Stomach smooth muscle (tissue), 2 donors: ENCODE data around the gene MDM4.
"Not testable (repeated sequence)": the region's sequence is repeated elsewhere in the genome, so short reads cannot be mapped to it uniquely, and the experiment has no call there.

Source experiments
- H3K27ac ChIP-seq: one replicate; pipeline ENCODE4 v1.7.0; 2013; ENCODE audit warnings: mild to moderate bottlenecking, low read length, inconsistent platforms
- H3K27me3 ChIP-seq, 2 donors: one replicate each; pipeline ENCODE4 v1.7.0; 2013; ENCODE audit warnings: low read length in 2 of 2; ENCODE audit not compliant: insufficient read depth in 2 of 2, control insufficient read depth in 1 of 2
- H3K36me3 ChIP-seq, 2 donors: one replicate each; pipeline ENCODE4 v1.7.0; 2013; ENCODE audit warnings: low read length in 2 of 2; ENCODE audit not compliant: control insufficient read depth in 2 of 2, insufficient read depth in 2 of 2
- H3K4me1 ChIP-seq: one replicate; pipeline ENCODE4 v1.7.0; 2013; ENCODE audit warnings: low read length; ENCODE audit not compliant: control insufficient read depth, insufficient read depth
- H3K4me3 ChIP-seq, 2 donors: one replicate each; pipeline ENCODE4 v1.7.0; 2013; ENCODE audit warnings: low read length in 2 of 2
- H3K9ac ChIP-seq, 2 donors: one replicate each; pipeline ENCODE4 v1.7.0; 2013; ENCODE audit warnings: low read length in 2 of 2, mild to moderate bottlenecking in 1 of 2
- H3K9me3 ChIP-seq, 2 donors: one replicate each; pipeline ENCODE4 v1.7.0; 2013; ENCODE audit warnings: low read length in 2 of 2; ENCODE audit not compliant: control insufficient read depth in 2 of 2
- donor health status: healthy.
- donor health status: Pancreatic carcinoma.

The MDM4 gene

DNA sequence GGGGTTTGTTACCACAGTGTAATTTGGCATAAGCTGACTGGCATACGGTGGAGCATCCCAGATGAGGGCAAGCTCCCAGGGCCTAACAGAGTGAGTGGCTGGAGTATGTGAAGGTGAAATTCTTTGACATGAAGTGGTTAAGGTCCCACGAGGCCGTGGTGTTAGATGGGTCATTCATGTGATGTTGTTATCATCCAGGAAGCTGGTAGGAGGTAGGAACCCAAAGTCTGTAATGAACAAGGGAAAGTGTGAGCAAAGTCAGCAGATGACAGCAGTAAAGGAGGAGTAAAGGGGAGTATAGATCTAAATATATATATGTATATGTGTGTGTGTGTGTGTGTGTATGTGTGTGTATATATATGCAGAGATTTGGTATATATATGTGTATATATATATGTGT lies 47.6 kb downstream of the MDM4 start:
- Histone ChIP-seq H3K27ac (no peak overlapping the region), H3K9ac (no peak overlapping the region), H3K4me3 (no peak overlapping the region), H3K9me3 (no peaks in the 10 kb centered on the region), H3K4me1 (no peaks in the 10 kb centered on the region), H3K36me3 (peaks cover 6 to 12% of the 10 kb centered on the region in 2 donors), H3K27me3 (no peaks in the 10 kb centered on the region)

- Histone ChIP-seq H3K27me3 (no peaks in the 10 kb centered on the region), H3K9me3 (no peaks in the 10 kb centered on the region), H3K9ac (no peak overlapping the region), H3K4me3 (no peak overlapping the region), H3K4me1 (peaks cover 4% of the 10 kb centered on the region), H3K27ac (no peak overlapping the region), H3K36me3 (peaks cover 6 to 8% of the 10 kb centered on the region in 2 donors)
Observed at GRCh38 chr1:204564835-204565234, 48.6 kb downstream of the MDM4 start.

GRCh38 chr1:204565617-204566582 lies 49.7 kb downstream of the MDM4 start:
- Histone ChIP-seq H3K36me3 (peaks cover 6 to 8% of the 10 kb centered on the region in 2 donors), H3K9ac (no peak overlapping the region), H3K4me1 (peaks cover 4% of the 10 kb centered on the region), H3K9me3 (no peaks in the 10 kb centered on the region), H3K4me3 (no peak overlapping the region), H3K27me3 (no peaks in the 10 kb centered on the region), H3K27ac (no peak overlapping the region)

DNA sequence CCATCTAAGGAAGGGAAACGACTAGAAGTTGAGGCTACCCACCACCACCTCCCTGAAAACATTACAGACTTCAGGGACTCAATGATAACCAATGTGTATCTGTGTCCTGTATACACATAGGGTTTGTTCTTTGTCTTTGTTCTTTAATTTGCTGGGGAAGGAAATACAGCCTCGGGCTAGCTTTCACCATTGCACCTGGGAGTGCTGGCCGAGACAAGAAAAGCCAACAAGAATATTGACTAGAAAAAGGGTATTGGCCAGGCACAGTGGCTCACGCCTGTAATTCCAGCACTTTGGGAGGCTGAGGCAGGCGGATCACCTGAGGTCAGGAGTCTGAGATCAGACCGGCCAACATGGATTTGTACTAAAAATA lies 50.4 kb downstream of the MDM4 start:
- H3K4me1 ChIP-seq, result peaks cover 4% of the 10 kb centered on the region
- no peak overlapping the region for H3K4me3 ChIP-seq
- no peaks in the 10 kb centered on the region for H3K9me3 ChIP-seq
- no peak overlapping the region for H3K27ac ChIP-seq
- no peaks in the 10 kb centered on the region for H3K27me3 ChIP-seq
- H3K36me3 ChIP-seq, result peaks cover 6 to 8% of the 10 kb centered on the region in 2 donors
- no peak overlapping the region for H3K9ac ChIP-seq

DNA sequence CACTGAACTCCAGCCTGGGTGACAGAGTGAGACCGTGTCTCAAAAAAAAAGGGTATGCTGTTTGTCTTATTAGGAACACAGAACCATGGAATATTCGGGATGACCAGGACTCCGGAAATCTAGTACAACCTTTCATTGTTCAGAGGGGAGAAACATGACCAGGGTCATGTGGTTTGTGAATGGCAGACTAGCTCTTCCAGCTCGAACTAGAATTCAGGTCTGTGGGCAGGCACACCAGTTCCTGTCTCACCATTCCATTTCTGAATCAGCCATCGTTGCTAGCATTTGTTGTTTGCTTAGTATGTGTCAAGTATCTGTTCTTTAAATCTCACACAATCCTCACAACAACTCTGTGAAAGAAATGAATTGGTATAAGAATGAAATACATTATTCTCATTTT lies 50.9 kb downstream of the MDM4 start:
- Histone ChIP-seq H3K4me3 (no peak overlapping the region), H3K27ac (no peak overlapping the region), H3K9me3 (no peaks in the 10 kb centered on the region), H3K4me1 (peaks cover 4% of the 10 kb centered on the region), H3K36me3 (peaks cover 6 to 8% of the 10 kb centered on the region in 2 donors), H3K9ac (no peak overlapping the region), H3K27me3 (no peaks in the 10 kb centered on the region)

DNA sequence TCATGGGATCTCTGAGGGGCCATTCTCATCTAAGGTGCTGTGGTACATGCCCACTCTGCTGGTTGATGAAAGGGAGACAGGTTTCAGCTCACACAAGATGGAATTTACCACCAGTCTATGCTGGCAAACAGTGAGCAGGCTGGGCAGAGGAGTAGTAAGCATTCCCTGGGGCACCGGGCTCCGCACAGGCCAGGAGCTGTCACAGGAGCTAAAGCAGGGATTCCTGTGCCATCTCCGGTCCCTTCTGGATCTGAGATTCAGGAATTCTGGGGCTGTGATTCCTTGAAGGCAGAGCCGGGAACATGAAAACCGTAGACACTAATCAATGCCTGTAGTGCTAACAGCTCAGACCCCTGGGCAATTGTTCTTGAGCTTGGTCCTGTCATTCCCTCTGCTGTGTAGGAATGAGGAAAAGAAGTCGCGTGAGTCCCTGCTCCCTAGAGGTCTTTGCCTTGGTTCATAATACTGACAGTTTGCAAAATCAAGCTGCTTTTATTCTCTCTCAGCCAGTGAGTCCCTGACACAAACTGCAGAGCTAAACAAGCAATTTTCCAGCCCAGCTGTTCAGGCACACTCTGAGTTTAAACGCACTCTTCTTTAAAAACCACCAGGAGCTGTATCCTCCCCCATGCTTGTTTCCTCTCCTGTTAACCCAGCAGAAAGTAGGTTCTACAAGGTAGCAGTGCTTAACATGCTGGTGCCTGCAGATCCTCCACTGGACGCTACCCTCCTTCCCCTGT lies 52.5 kb downstream of the MDM4 start:
- H3K27ac ChIP-seq, result no peak overlapping the region
- peaks cover 4% of the 10 kb centered on the region for H3K4me1 ChIP-seq
- H3K27me3 ChIP-seq, result no peaks in the 10 kb centered on the region
- H3K9me3 ChIP-seq, result no peaks in the 10 kb centered on the region
- no peak overlapping the region for H3K9ac ChIP-seq
- no peak overlapping the region for H3K4me3 ChIP-seq
- H3K36me3 ChIP-seq, result peaks cover 2 to 4% of the 10 kb centered on the region in 2 donors

GRCh38 chr1:204569478-204569877 lies 53.3 kb downstream of the MDM4 start:
- no peaks in the 10 kb centered on the region for H3K27me3 ChIP-seq
- no peak overlapping the region for H3K27ac ChIP-seq
- no peak overlapping the region for H3K4me3 ChIP-seq
- no peaks in the 10 kb centered on the region for H3K9me3 ChIP-seq
- H3K9ac ChIP-seq, result no peak overlapping the region
- H3K36me3 ChIP-seq, result peaks cover 2 to 4% of the 10 kb centered on the region in 2 donors
- peaks cover 4% of the 10 kb centered on the region for H3K4me1 ChIP-seq

DNA sequence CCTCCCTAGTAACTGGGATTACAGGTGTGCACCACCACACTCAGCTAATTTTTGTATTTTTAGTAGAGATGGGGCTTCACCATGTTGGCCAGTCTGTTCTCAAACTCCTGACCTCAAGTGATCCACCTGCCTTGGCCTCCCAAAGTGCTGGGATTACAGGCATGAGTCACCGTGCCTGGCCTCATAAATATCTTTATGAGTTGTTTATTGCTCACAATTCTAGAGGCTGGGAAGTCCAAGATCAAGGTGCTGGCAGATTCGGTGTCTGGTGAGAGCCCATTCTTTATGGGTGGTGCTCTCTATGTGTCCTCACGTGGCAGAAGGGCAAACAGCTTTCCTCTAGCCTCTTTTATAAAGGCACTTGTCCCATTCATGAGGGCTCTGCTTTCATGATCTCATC lies 53.8 kb downstream of the MDM4 start:
- not testable (repeated sequence) for H3K36me3 ChIP-seq, H3K4me1 ChIP-seq, H3K4me3 ChIP-seq, H3K27me3 ChIP-seq, H3K9ac ChIP-seq, H3K9me3 ChIP-seq, H3K27ac ChIP-seq

- Histone ChIP-seq H3K9ac (no peak overlapping the region), H3K4me3 (no peak overlapping the region), H3K4me1 (peaks cover 6% of the 10 kb centered on the region), H3K27ac (no peak overlapping the region), H3K36me3 (peaks cover 2% of the 10 kb centered on the region in 2 donors), H3K27me3 (no peaks in the 10 kb centered on the region), H3K9me3 (no peaks in the 10 kb centered on the region)
Observed at GRCh38 chr1:204571128-204571527, 54.9 kb downstream of the MDM4 start.

- Histone ChIP-seq H3K27ac (no peak overlapping the region), H3K9me3 (no peaks in the 10 kb centered on the region), H3K9ac (no peak overlapping the region), H3K4me1 (peaks cover 6% of the 10 kb centered on the region), H3K27me3 (no peaks in the 10 kb centered on the region), H3K4me3 (no peak overlapping the region), H3K36me3 (peaks cover 2% of the 10 kb centered on the region in 2 donors)
Observed at GRCh38 chr1:204571631-204572030, 55.4 kb downstream of the MDM4 start.
